IPS-20b (cell line): ENCODE data around the gene CREBBP.
"Not testable (repeated sequence)": the region's sequence is repeated elsewhere in the genome, so short reads cannot be mapped to it uniquely, and the experiment has no call there.

Experiments
- H3K27ac ChIP-seq: one replicate; pipeline ENCODE4 v1.5.1; 2013; ENCODE audit warnings: low read length
- H3K27me3 ChIP-seq: 2 replicates; pipeline ENCODE4 v1.6.1; 2013; ENCODE audit warnings: mild to moderate bottlenecking, low read length, inconsistent platforms; ENCODE audit not compliant: insufficient read depth
- H3K36me3 ChIP-seq: 2 replicates; pipeline ENCODE4 v1.6.1; 2013; ENCODE audit warnings: low read depth, mild to moderate bottlenecking, inconsistent platforms, low read length, moderate library complexity; ENCODE audit not compliant: insufficient read depth
- H3K4me1 ChIP-seq: 2 replicates; pipeline ENCODE4 v1.6.1; 2013; ENCODE audit warnings: mild to moderate bottlenecking, control low read depth, inconsistent platforms, low read length, moderate library complexity; ENCODE audit not compliant: insufficient read depth
- H3K4me3 ChIP-seq: 2 replicates; pipeline ENCODE4 v1.5.1; 2013; ENCODE audit warnings: mild to moderate bottlenecking, low read length, inconsistent platforms
- H3K9ac ChIP-seq: 2 replicates; pipeline ENCODE4 v1.6.1; 2013; ENCODE audit warnings: low read depth, mild to moderate bottlenecking, inconsistent platforms, low read length, moderate library complexity
- H3K9me3 ChIP-seq: 2 replicates; pipeline ENCODE4 v1.6.1; 2013; ENCODE audit warnings: mild to moderate bottlenecking, low read depth, low read length, inconsistent platforms; ENCODE audit not compliant: insufficient read depth

Gene CREBBP

GRCh38 chr16:3880623-3881498, at the start of gene CREBBP:
CREBBP (minus strand) TSS chr16:3880713; CDS start chr16:3879916, 797 bp downstream.
- Histone ChIP-seq H3K9me3 (no peaks in the 10 kb centered on the region), H3K4me1 (peaks cover 6% of the 10 kb centered on the region; the same call in 1 of the 2 replicates), H3K36me3 (peaks cover 8% of the 10 kb centered on the region; the same call in 1 of the 2 replicates), H3K4me3 (peak within 1 kb of the TSS; percentile 93), H3K27me3 (no peaks in the 10 kb centered on the region), H3K9ac (peak within 1 kb of the TSS; percentile 83), H3K27ac (peak within 1 kb of the TSS; percentile 46)

- H3K4me3 ChIP-seq, H3K9ac ChIP-seq, H3K9me3 ChIP-seq, H3K27ac ChIP-seq, H3K4me1 ChIP-seq, H3K27me3 ChIP-seq, H3K36me3 ChIP-seq: not testable (repeated sequence)
Observed at GRCh38 chr16:3927147-3927546, 46.6 kb upstream of the CREBBP start.

GRCh38 chr16:3924763-3925162, 44.2 kb upstream of the CREBBP start:
- Histone ChIP-seq H3K4me1 (no peaks in the 10 kb centered on the region), H3K9ac (no peak overlapping the region), H3K9me3 (no peaks in the 10 kb centered on the region), H3K27ac (no peak overlapping the region), H3K4me3 (no peak overlapping the region), H3K27me3 (no peaks in the 10 kb centered on the region), H3K36me3 (no peaks in the 10 kb centered on the region)

- Histone ChIP-seq H3K27ac (no peak overlapping the region), H3K9ac (no peak overlapping the region), H3K4me1 (no peaks in the 10 kb centered on the region), H3K9me3 (peaks cover 9% of the 10 kb centered on the region), H3K36me3 (no peaks in the 10 kb centered on the region), H3K4me3 (no peak overlapping the region), H3K27me3 (no peaks in the 10 kb centered on the region)
Observed at GRCh38 chr16:3922241-3922640, 41.7 kb upstream of the CREBBP start.

DNA sequence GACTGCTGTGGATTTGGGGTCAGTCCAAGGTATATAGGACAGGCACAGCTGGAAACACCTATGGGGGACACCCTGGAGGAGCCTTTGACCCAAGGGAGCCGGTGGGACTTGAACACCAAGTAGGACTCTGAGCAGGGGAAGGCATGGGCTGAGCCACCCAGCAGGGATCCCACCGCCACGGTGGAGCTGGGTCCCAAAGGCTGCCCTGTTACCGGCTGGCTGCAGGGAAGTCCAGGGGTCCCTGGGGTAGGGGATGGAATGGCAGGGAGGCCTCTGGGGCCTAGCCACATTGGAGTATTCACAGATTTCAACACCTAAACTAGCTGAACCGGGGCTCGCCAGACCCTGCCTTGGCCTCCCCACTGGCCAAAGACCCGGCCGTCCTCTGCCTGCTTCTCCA, 39.7 kb upstream of the CREBBP start:
- Histone ChIP-seq H3K9me3 (peaks cover 12% of the 10 kb centered on the region), H3K27me3 (no peaks in the 10 kb centered on the region), H3K36me3 (no peaks in the 10 kb centered on the region), H3K4me1 (no peaks in the 10 kb centered on the region), H3K4me3 (no peak overlapping the region), H3K27ac (no peak overlapping the region), H3K9ac (no peak overlapping the region)

DNA sequence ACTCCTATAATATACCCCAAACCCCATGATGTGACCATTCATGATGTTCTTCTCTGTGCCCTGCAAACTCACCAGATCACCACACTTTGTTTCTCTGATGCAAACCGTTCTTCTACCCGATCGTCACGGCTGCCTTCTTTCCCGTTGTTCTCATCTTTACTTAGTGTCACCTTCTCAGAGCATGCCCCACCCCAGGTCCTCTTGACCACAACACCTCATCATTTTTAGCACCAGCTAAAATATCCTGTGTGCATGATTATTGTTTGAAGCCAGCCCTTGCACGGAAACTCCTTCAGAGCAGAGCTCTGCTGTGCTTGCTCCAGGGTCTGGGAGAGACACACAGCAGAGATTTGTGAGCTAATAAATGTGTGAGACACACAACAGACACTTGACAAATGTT, 38.9 kb upstream of the CREBBP start:
- no peak overlapping the region for H3K9ac ChIP-seq
- no peaks in the 10 kb centered on the region for H3K4me1 ChIP-seq
- no peak overlapping the region for H3K27ac ChIP-seq
- H3K9me3 ChIP-seq, result peaks cover 12% of the 10 kb centered on the region
- H3K27me3 ChIP-seq, result no peaks in the 10 kb centered on the region
- no peaks in the 10 kb centered on the region for H3K36me3 ChIP-seq
- no peak overlapping the region for H3K4me3 ChIP-seq

GRCh38 chr16:3915426-3916260, 35.1 kb upstream of the CREBBP start:
- H3K27me3 ChIP-seq, result no peaks in the 10 kb centered on the region

DNA sequence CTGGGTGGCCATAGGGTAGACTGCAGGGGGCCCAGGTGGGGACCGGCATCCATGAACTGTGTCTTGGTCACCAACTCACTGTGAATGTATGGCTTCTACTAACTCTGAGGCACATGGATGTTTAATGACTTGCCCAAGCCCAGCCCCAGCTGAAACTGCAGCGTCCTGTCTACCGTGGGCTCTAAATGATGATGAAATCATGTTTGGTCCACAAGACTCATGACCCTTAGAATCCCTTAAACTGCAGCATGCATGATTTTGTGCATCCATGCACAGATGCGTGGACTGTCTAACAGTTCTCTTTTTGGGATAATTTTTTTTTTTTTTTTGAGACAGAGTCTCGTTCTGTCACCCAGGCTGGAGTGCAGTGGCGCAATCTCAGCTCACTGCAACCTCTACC, 32.4 kb upstream of the CREBBP start:
- H3K4me1 ChIP-seq, result no peaks in the 10 kb centered on the region
- no peaks in the 10 kb centered on the region for H3K36me3 ChIP-seq
- H3K9ac ChIP-seq, result no peak overlapping the region
- H3K27ac ChIP-seq, result no peak overlapping the region
- no peaks in the 10 kb centered on the region for H3K27me3 ChIP-seq
- peaks cover 6% of the 10 kb centered on the region; the same call in 1 of the 2 replicates for H3K9me3 ChIP-seq
- H3K4me3 ChIP-seq, result no peak overlapping the region

More at GRCh38 chr16:3915426-3916260, 35.1 kb upstream of the CREBBP start:
- H3K36me3 ChIP-seq, result no peaks in the 10 kb centered on the region
- no peaks in the 10 kb centered on the region for H3K4me1 ChIP-seq
- no peak overlapping the region for H3K27ac ChIP-seq
- H3K4me3 ChIP-seq, result no peak overlapping the region
- H3K9me3 ChIP-seq, result peaks cover 12% of the 10 kb centered on the region
- no peak overlapping the region for H3K9ac ChIP-seq

DNA sequence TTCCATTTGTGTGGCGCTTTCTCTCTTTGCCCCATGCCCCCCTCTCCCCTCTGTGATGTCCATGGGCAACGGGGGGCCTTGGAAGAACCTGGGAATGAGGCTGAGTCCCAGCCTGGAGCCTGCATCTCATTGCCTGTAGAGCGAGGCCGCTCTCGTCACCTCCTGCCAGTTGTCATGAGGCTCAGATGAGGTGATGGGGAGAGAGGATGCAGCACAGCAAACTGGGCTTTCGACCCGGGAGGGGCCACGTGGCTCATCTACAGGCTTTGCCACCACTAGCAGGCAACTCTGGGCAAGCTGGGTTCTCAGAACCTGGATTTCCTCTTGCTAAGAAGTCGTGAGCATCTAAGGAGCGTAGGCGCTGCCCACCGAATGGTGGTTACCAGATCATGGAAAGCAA, 31.9 kb upstream of the CREBBP start:
- Histone ChIP-seq H3K27ac (no peak overlapping the region), H3K9ac (no peak overlapping the region), H3K27me3 (no peaks in the 10 kb centered on the region), H3K36me3 (no peaks in the 10 kb centered on the region), H3K4me1 (no peaks in the 10 kb centered on the region), H3K4me3 (no peak overlapping the region), H3K9me3 (peaks cover 5% of the 10 kb centered on the region; the same call in 1 of the 2 replicates)

GRCh38 chr16:3911741-3912140, 31.2 kb upstream of the CREBBP start:
- not testable (repeated sequence) for H3K36me3 ChIP-seq, H3K9me3 ChIP-seq, H3K4me1 ChIP-seq, H3K9ac ChIP-seq, H3K27ac ChIP-seq, H3K4me3 ChIP-seq, H3K27me3 ChIP-seq

DNA sequence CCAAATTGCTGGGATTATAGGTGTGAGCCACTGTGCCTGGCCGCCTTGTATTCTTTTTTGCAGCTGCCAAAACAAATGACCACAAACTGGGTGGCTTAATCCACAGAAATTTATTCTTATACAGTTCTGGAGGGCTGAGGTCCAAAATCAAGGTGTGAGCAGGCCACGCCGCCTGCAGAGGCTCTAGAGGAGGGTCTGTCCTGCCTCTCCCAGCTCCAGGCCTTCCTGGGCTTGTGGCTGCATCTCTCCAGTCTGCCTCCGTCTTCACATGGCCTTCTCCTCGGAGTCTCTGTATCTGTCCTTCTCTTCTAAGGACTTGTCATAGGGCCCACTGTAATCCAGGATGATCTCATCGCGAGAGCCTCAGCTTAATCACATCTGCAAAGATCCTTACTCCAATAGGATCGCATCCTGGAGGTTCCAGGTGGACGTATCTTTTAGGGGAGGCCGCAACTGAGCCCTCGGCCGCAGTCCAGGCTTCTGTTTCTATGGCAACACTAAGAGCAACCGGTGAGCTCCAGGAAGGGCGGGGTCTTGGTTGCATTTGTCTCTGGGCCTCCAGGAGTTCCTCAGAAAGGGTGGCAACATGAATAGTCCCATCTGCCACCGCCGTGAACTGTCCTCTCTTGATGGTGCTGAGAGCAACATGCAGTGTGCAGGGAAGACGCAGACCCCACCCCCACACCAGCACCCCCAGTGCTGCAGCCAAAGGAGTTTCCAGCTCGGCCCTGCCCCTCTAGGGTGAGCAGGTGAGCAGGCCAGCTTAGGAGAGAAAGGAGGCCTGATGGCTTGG, 29.5 kb upstream of the CREBBP start:
- Histone ChIP-seq H3K27me3 (no peaks in the 10 kb centered on the region), H3K4me1 (no peaks in the 10 kb centered on the region), H3K4me3 (no peak overlapping the region), H3K27ac (no peak overlapping the region), H3K36me3 (no peaks in the 10 kb centered on the region), H3K9ac (no peak overlapping the region), H3K9me3 (no peaks in the 10 kb centered on the region)
